SH-SY5Y (cell line): Measurements from ENCODE around the gene CD163L1.

Experiments
- GATA2 ChIP-seq: IDR thresholded peaks from 2 replicates; pipeline ENCODE4 v1.6.1; 2011; ENCODE audit warnings: mild to moderate bottlenecking, low read depth, low read length
- GATA3 ChIP-seq: IDR thresholded peaks from 2 replicates; pipeline ENCODE4 v1.6.1; 2011; ENCODE audit warnings: low read depth, mild to moderate bottlenecking, low read length, moderate library complexity

DNA sequence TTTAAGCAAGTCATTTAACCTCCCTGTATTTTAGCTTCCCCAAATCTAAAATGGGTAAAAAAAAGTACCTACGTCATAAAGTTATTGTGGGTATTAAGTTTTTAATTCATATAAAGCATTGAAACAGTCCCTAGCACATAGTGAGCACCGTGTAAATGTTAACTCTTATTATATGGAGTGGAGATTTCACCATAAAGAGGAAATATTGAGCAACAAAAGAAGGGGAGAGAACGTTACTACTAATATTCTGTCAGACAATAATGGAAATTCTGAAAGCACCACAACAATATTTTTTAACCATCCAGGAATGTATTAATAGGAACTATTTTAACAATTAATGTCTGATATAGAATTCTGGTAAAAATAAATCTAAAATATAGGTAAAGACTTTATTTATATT, 7.8 kb upstream of the CD163L1 start:
- TF ChIP-seq GATA3 (no peak), GATA2 (no peak)
